Activated CD4-positive, alpha-beta T cell treated with anti-CD3 and anti-CD28 coated beads, Interleukin-2, amount 50 U/mL, for 16 hours (primary cell): ENCODE results near the gene HTT.
A peak's percentile ranks its signal among the peaks of the same experiment; 100 is the strongest.

ENCODE experiments used
- DNase-seq: peaks from one replicate; pipeline ENCODE4 v3.0.0-alpha.2; 2020

HTT gene

GRCh38 chr4:3177905-3178304, 103.4 kb downstream of the HTT start:
- no peak for DNase-seq

- DNase-seq, result no peak
Measured at GRCh38 chr4:3178351-3178750, 103.9 kb downstream of the HTT start.

- DNase-seq, result no peak
Measured at GRCh38 chr4:3179126-3179706, 104.7 kb downstream of the HTT start.

- DNase-seq, result no peak
Measured at GRCh38 chr4:3183008-3183407, 108.5 kb downstream of the HTT start.

- DNase-seq, result no peak
Measured at GRCh38 chr4:3184725-3185124, 110.2 kb downstream of the HTT start.

- no peak for DNase-seq
Measured at GRCh38 chr4:3186609-3187008, 112.1 kb downstream of the HTT start.

- no peak for DNase-seq
Measured at GRCh38 chr4:3188118-3188517, 113.6 kb downstream of the HTT start.

- peak; percentile 32 for DNase-seq
Measured at GRCh38 chr4:3189459-3189858, 115.0 kb downstream of the HTT start.

- no peak for DNase-seq
Measured at GRCh38 chr4:3190549-3190948, 116.1 kb downstream of the HTT start.

GRCh38 chr4:3192188-3192587, 117.7 kb downstream of the HTT start:
- DNase-seq, result no peak

GRCh38 chr4:3192827-3193226, 118.3 kb downstream of the HTT start:
- no peak for DNase-seq

GRCh38 chr4:3193531-3194203, 119.2 kb downstream of the HTT start:
- DNase-seq, result peak; percentile 14

GRCh38 chr4:3196670-3197359, 122.3 kb downstream of the HTT start:
- DNase-seq, result no peak

- no peak for DNase-seq
Measured at GRCh38 chr4:3197366-3198105, 123.1 kb downstream of the HTT start.

- no peak for DNase-seq
Measured at GRCh38 chr4:3198906-3199305, 124.4 kb downstream of the HTT start.

GRCh38 chr4:3199653-3200422, 125.4 kb downstream of the HTT start:
- no peak for DNase-seq

- no peak for DNase-seq
Measured at GRCh38 chr4:3200423-3201090, 126.1 kb downstream of the HTT start.

- DNase-seq, result peak; percentile 94
Measured at GRCh38 chr4:3201718-3202702, 127.5 kb downstream of the HTT start.

- peak; percentile 39 for DNase-seq
Measured at GRCh38 chr4:3202836-3203820, 128.6 kb downstream of the HTT start.

- no peak for DNase-seq
Measured at GRCh38 chr4:3203971-3204431, 129.5 kb downstream of the HTT start.
